ENCODE measurements around the gene PROC. TPM values are rescaled to one million over a fixed set of nuclear protein-coding genes. Genes with fewer than 3 reads are reported as not detected.

The PROC gene
- total RNA-seq, 1 donor: not detected

DNA sequence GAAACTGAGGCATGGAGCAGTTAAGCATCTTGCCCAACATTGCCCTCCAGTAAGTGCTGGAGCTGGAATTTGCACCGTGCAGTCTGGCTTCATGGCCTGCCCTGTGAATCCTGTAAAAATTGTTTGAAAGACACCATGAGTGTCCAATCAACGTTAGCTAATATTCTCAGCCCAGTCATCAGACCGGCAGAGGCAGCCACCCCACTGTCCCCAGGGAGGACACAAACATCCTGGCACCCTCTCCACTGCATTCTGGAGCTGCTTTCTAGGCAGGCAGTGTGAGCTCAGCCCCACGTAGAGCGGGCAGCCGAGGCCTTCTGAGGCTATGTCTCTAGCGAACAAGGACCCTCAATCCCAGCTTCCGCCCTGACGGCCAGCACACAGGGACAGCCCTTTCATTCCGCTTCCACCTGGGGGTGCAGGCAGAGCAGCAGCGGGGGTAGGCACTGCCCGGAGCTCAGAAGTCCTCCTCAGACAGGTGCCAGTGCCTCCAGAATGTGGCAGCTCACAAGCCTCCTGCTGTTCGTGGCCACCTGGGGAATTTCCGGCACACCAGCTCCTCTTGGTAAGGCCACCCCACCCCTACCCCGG is 1.3 kb downstream of the PROC start:
- no peak for DNase-seq (ENCODE audit: low read depth)
- TF ChIP-seq, protein P1, sequence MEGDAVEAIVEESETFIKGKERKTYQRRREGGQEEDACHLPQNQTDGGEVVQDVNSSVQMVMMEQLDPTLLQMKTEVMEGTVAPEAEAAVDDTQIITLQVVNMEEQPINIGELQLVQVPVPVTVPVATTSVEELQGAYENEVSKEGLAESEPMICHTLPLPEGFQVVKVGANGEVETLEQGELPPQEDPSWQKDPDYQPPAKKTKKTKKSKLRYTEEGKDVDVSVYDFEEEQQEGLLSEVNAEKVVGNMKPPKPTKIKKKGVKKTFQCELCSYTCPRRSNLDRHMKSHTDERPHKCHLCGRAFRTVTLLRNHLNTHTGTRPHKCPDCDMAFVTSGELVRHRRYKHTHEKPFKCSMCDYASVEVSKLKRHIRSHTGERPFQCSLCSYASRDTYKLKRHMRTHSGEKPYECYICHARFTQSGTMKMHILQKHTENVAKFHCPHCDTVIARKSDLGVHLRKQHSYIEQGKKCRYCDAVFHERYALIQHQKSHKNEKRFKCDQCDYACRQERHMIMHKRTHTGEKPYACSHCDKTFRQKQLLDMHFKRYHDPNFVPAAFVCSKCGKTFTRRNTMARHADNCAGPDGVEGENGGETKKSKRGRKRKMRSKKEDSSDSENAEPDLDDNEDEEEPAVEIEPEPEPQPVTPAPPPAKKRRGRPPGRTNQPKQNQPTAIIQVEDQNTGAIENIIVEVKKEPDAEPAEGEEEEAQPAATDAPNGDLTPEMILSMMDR (IDR thresholded peaks at IDR 0.05; ENCODE audit: insufficient read depth, low read length): no peak
- H3K4me3 ChIP-seq (ENCODE audit: low read depth, low read length): no peak overlapping the region

DNA sequence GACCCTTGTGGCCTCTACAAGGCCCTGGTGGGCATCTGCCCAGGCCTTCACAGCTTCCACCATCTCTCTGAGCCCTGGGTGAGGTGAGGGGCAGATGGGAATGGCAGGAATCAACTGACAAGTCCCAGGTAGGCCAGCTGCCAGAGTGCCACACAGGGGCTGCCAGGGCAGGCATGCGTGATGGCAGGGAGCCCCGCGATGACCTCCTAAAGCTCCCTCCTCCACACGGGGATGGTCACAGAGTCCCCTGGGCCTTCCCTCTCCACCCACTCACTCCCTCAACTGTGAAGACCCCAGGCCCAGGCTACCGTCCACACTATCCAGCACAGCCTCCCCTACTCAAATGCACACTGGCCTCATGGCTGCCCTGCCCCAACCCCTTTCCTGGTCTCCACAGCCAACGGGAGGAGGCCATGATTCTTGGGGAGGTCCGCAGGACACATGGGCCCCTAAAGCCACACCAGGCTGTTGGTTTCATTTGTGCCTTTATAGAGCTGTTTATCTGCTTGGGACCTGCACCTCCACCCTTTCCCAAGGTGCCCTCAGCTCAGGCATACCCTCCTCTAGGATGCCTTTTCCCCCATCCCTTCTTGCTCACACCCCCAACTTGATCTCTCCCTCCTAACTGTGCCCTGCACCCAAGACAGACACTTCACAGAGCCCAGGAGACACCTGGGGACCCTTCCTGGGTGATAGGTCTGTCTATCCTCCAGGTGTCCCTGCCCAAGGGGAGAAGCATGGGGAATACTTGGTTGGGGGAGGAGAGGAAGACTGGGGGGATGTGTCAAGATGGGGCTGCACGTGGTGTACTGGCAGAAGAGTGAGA is 2.0 kb downstream of the PROC start:
- no peak overlapping the region for H3K4me3 ChIP-seq (ENCODE audit: low read depth, low read length)
- TF ChIP-seq, protein P1 (IDR thresholded peaks at IDR 0.05; ENCODE audit: insufficient read depth, low read length): no peak
- DNase-seq (ENCODE audit: low read depth): no peak

DNA sequence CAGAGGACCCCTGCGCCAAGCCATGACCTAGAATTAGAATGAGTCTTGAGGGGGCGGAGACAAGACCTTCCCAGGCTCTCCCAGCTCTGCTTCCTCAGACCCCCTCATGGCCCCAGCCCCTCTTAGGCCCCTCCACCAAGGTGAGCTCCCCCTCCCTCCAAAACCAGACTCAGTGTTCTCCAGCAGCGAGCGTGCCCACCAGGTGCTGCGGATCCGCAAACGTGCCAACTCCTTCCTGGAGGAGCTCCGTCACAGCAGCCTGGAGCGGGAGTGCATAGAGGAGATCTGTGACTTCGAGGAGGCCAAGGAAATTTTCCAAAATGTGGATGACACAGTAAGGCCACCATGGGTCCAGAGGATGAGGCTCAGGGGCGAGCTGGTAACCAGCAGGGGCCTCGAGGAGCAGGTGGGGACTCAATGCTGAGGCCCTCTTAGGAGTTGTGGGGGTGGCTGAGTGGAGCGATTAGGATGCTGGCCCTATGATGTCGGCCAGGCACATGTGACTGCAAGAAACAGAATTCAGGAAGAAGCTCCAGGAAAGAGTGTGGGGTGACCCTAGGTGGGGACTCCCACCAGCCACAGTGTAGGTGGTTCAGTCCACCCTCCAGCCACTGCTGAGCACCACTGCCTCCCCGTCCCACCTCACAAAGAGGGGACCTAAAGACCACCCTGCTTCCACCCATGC is 3.0 kb downstream of the PROC start:
- no peak overlapping the region for H3K4me3 ChIP-seq (ENCODE audit: low read depth, low read length)
- TF ChIP-seq, protein P1 (IDR thresholded peaks at IDR 0.05; ENCODE audit: insufficient read depth, low read length): no peak
- no peak for DNase-seq (ENCODE audit: low read depth)

DNA sequence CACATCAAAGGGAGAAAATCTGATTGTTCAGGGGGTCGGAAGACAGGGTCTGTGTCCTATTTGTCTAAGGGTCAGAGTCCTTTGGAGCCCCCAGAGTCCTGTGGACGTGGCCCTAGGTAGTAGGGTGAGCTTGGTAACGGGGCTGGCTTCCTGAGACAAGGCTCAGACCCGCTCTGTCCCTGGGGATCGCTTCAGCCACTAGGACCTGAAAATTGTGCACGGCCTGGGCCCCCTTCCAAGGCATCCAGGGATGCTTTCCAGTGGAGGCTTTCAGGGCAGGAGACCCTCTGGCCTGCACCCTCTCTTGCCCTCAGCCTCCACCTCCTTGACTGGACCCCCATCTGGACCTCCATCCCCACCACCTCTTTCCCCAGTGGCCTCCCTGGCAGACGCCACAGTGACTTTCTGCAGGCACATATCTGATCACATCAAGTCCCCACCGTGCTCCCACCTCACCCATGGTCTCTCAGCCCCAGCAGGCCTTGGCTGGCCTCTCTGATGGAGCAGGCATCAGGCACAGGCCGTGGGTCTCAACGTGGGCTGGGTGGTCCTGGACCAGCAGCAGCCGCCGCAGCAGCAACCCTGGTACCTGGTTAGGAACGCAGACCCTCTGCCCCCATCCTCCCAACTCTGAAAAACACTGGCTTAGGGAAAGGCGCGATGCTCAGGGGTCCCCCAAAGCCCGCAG is 3.8 kb downstream of the PROC start:
- TF ChIP-seq, protein P1 (IDR thresholded peaks at IDR 0.05; ENCODE audit: insufficient read depth, low read length): no peak
- H3K4me3 ChIP-seq (ENCODE audit: low read depth, low read length): no peak overlapping the region
- no peak for DNase-seq (ENCODE audit: low read depth)

DNA sequence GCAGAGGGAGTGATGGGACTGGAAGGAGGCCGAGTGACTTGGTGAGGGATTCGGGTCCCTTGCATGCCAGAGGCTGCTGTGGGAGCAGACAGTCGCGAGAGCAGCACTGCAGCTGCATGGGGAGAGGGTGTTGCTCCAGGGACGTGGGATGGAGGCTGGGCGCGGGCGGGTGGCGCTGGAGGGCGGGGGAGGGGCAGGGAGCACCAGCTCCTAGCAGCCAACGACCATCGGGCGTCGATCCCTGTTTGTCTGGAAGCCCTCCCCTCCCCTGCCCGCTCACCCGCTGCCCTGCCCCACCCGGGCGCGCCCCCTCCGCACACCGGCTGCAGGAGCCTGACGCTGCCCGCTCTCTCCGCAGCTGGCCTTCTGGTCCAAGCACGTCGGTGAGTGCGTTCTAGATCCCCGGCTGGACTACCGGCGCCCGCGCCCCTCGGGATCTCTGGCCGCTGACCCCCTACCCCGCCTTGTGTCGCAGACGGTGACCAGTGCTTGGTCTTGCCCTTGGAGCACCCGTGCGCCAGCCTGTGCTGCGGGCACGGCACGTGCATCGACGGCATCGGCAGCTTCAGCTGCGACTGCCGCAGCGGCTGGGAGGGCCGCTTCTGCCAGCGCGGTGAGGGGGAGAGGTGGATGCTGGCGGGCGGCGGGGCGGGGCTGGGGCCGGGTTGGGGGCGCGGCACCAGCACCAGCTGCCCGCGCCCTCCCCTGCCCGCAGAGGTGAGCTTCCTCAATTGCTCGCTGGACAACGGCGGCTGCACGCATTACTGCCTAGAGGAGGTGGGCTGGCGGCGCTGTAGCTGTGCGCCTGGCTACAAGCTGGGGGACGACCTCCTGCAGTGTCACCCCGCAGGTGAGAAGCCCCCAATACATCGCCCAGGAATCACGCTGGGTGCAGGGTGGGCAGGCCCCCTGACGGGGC is 4.6 kb downstream of the PROC start:
- H3K4me3 ChIP-seq (ENCODE audit: low read depth, low read length): peak overlapping the region; percentile 49
- TF ChIP-seq, protein P1 (IDR thresholded peaks at IDR 0.05; ENCODE audit: insufficient read depth, low read length): no peak
- DNase-seq (ENCODE audit: low read depth): no peak

DNA sequence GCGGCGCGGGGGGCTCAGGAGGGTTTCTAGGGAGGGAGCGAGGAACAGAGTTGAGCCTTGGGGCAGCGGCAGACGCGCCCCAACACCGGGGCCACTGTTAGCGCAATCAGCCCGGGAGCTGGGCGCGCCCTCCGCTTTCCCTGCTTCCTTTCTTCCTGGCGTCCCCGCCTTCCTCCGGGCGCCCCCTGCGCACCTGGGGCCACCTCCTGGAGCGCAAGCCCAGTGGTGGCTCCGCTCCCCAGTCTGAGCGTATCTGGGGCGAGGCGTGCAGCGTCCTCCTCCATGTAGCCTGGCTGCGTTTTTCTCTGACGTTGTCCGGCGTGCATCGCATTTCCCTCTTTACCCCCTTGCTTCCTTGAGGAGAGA is 5.2 kb downstream of the PROC start:
- TF ChIP-seq, protein P1 (IDR thresholded peaks at IDR 0.05; ENCODE audit: insufficient read depth, low read length): no peak
- no peak for DNase-seq (ENCODE audit: low read depth)
- H3K4me3 ChIP-seq (ENCODE audit: low read depth, low read length): peak overlapping the region; percentile 49
